Liver (tissue), 9 donors: ENCODE measurements around the gene U2AF1L4. TPM values are rescaled to one million over a fixed set of nuclear protein-coding genes. Genes with fewer than 3 reads are reported as not detected.

ENCODE experiments used
- DNase-seq: peaks from one replicate; pipeline ENCODE4 v3.0.0-alpha.2; 2017; ENCODE audit warnings: low spot score
- H3K27ac ChIP-seq, 2 donors: one replicate each; pipeline ENCODE4 v1.7.0; 2013; ENCODE audit warnings: inconsistent platforms in 2 of 2, low read length in 2 of 2, control low read depth in 1 of 2, low read depth in 1 of 2, mild to moderate bottlenecking in 1 of 2
- H3K27me3 ChIP-seq, 4 donors: one replicate each; pipeline versions ENCODE4 v1.6.1 to v1.7.0; 2013; ENCODE audit warnings: low read length in 3 of 4, inconsistent platforms in 1 of 4, mild to moderate bottlenecking in 1 of 4, moderate library complexity in 1 of 4; ENCODE audit not compliant: control insufficient read depth in 4 of 4, insufficient read depth in 4 of 4
- H3K36me3 ChIP-seq, 4 donors: one replicate each; pipeline versions ENCODE4 v1.6.1 to v1.7.0; 2013; ENCODE audit warnings: low read length in 3 of 4, mild to moderate bottlenecking in 3 of 4, low read depth in 1 of 4, moderate library complexity in 1 of 4; ENCODE audit not compliant: control insufficient read depth in 4 of 4, insufficient read depth in 3 of 4
- H3K4me1 ChIP-seq, 4 donors: one replicate each; pipeline versions ENCODE4 v1.6.1 to v1.7.0; 2013; ENCODE audit warnings: low read length in 3 of 4, mild to moderate bottlenecking in 3 of 4, moderate library complexity in 1 of 4; ENCODE audit not compliant: control insufficient read depth in 4 of 4, insufficient read depth in 4 of 4
- H3K4me3 ChIP-seq, 3 donors: one replicate each; pipeline versions ENCODE4 v1.6.1 to v1.7.0; 2013; ENCODE audit warnings: low read length in 3 of 3, control low read depth in 1 of 3, low read depth in 1 of 3, mild to moderate bottlenecking in 1 of 3
- H3K9ac ChIP-seq, 2 donors: one replicate each; pipeline ENCODE4 v1.7.0; 2013; ENCODE audit warnings: low read length in 2 of 2, mild to moderate bottlenecking in 2 of 2, moderate library complexity in 2 of 2, control low read depth in 1 of 2, low read depth in 1 of 2
- H3K9me3 ChIP-seq, 4 donors: one replicate each; pipeline versions ENCODE4 v1.6.1 to v1.7.0; 2013; ENCODE audit warnings: low read length in 3 of 4; ENCODE audit not compliant: control insufficient read depth in 4 of 4
- EGR1 ChIP-seq, 2 donors: IDR thresholded peaks; 2 replicates each; pipeline ENCODE4 v1.6.1; 2016 to 2018; ENCODE audit warnings: antibody characterized with exemption in 2 of 2, low read depth in 2 of 2
- FOXA1 ChIP-seq: IDR thresholded peaks from 2 replicates; pipeline ENCODE4 v1.6.1; 2016; ENCODE audit warnings: antibody characterized with exemption
- FOXA2 ChIP-seq: IDR thresholded peaks from 2 replicates; pipeline ENCODE4 v1.6.1; 2016; ENCODE audit warnings: antibody characterized with exemption
- GABPA ChIP-seq, 2 donors: IDR thresholded peaks in 1 of 2; conservative IDR thresholded peaks in 1 of 2; 2 replicates each; pipeline ENCODE4 v1.6.1; 2016; ENCODE audit warnings: antibody characterized with exemption in 2 of 2, mild to moderate bottlenecking in 1 of 2, moderate library complexity in 1 of 2
- HNF4A ChIP-seq, 2 donors: conservative IDR thresholded peaks; 2 replicates each; pipeline ENCODE4 v1.6.1; 2016; ENCODE audit warnings: antibody characterized with exemption in 2 of 2, mild to moderate bottlenecking in 2 of 2
- HNF4G ChIP-seq: IDR thresholded peaks from 2 replicates; pipeline ENCODE4 v1.6.1; 2016; ENCODE audit warnings: antibody characterized with exemption
- NR2F2 ChIP-seq: IDR thresholded peaks from 2 replicates; pipeline ENCODE4 v1.6.1; 2016; ENCODE audit warnings: antibody characterized with exemption
- RAD21 ChIP-seq, 2 donors: IDR thresholded peaks; 2 replicates each; pipeline ENCODE4 v1.6.1; 2016; ENCODE audit warnings: antibody characterized with exemption in 2 of 2, mild to moderate bottlenecking in 2 of 2
- RXRA ChIP-seq, 2 donors: IDR thresholded peaks; 2 replicates each; pipeline ENCODE4 v1.6.1; 2017 to 2018; ENCODE audit warnings: antibody characterized with exemption in 2 of 2, mild to moderate bottlenecking in 1 of 2
- SP1 ChIP-seq: IDR thresholded peaks from 2 replicates; pipeline ENCODE4 v1.6.1; 2018; ENCODE audit warnings: antibody characterized with exemption, mild to moderate bottlenecking
- TAF1 ChIP-seq: conservative IDR thresholded peaks from 2 replicates; pipeline ENCODE4 v1.6.1; 2016; ENCODE audit warnings: antibody characterized with exemption, mild to moderate bottlenecking
- YY1 ChIP-seq: IDR thresholded peaks from 2 replicates; pipeline ENCODE4 v1.6.1; 2016; ENCODE audit warnings: antibody characterized with exemption, mild to moderate bottlenecking
- WGBS: extraction: QIAGEN DNeasy Blood & Tissue Kit; methylation state at CpG from one replicate; pipeline ENCODE4 v1.1.7; 2013; 5-methylcytosine and 5-hydroxymethylcytosine counted together
- polyA plus RNA-seq, 2 donors: library from polyadenylated mRNA; stranded (reverse) in 1 of 2; unstranded in 1 of 2; fragments of 200-250 nt in 1 of 2; fragments of >200 nt in 1 of 2; fragmentation: Nextera tagmentation in 1 of 2; extraction: Ambion mirVana in 1 of 2; gene quantifications; one replicate each; pipeline versions ENCODE4 v1.2.1 to v1.2.3, GENCODE V29; 2013 to 2015
- total RNA-seq, 2 donors: library from RNA; depleted of rRNA; stranded (reverse); fragments of >200 nt; gene quantifications; one replicate each; pipeline ENCODE4 v1.2.3, GENCODE V29; 2014
- TF ChIP-seq, protein P1 (sequence below): IDR thresholded peaks from 2 replicates; pipeline ENCODE4 v1.6.1; 2016; ENCODE audit warnings: antibody characterized with exemption
- TF ChIP-seq, protein P2 (sequence below): IDR thresholded peaks from 2 replicates; pipeline ENCODE4 v1.6.1; 2016; ENCODE audit warnings: antibody characterized with exemption
- TF ChIP-seq, protein P3 (sequence below): IDR thresholded peaks from 2 replicates; pipeline ENCODE4 v1.6.1; 2016; ENCODE audit warnings: antibody characterized with exemption, mild to moderate bottlenecking
- TF ChIP-seq, protein P4 (sequence below): fragments of 150-350 bp; IDR thresholded peaks from 2 replicates; pipeline ENCODE4 v1.5.1; 2017; ENCODE audit warnings: improper control_type of control experiment, low read depth, low read length; ENCODE audit not compliant: missing input control
- TF ChIP-seq, protein P5 (sequence below): IDR thresholded peaks from 2 replicates; pipeline ENCODE4 v1.6.1; 2016; ENCODE audit warnings: antibody characterized with exemption
- donor health status: healthy.
- donor health status: healthy.
- donor health status: healthy.
- donor health status: healthy.
- donor health status: healthy.

Gene U2AF1L4
- total and polyA plus RNA-seq, 4 donors = 4.5 to 36.5 (median 13.4) TPM

DNA sequence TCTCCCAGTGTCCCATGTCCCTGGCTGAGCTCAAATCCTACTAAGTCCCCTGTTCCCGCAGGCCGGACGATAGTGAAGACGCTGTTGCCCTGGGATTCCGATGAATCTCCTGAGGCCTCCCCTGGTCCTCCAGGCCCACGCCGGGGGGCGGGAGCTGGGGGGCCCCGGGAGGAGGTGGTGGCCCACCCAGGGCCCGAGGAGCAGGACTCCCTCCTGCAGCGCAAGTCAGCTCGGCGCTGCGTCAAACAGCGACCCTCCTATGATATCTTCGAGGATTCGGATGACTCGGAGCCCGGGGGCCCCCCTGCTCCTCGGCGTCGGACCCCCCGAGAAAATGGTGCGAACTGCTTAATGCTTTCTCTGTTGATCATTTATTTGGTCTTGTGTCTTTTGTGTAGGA lies 21.5 kb downstream of the U2AF1L4 start:
- WGBS = 96% methylated on average over 24 of the region's 24 CpGs
- H3K36me3 ChIP-seq = peaks cover 57 to 75% (median 62%) of the 10 kb centered on the region in 4 donors
- no peak for DNase-seq

DNA sequence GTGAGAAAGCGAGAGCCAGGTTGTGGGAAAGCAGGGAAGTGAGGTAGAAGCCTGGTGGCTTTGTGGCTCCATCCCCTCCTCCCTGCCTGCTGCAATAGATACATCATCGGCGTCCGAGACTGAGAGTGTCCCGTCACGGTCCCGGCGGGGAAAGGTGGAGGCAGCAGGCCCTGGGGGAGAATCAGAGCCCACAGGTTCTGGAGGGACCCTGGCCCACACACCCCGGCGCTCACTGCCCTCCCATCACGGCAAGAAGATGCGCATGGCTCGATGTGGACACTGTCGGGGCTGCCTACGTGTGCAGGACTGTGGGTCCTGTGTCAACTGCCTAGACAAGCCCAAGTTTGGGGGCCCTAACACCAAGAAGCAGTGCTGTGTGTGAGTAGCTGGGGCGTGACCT lies 22.3 kb downstream of the U2AF1L4 start:
- Histone ChIP-seq H3K27me3 (no peaks in the 10 kb centered on the region), H3K27ac (no peak overlapping the region), H3K36me3 (peaks cover 49 to 67% (median 55%) of the 10 kb centered on the region in 4 donors), H3K9ac (no peak overlapping the region), H3K4me3 (no peak overlapping the region), H3K9me3 (no peaks in the 10 kb centered on the region), H3K4me1 (peaks cover 7 to 20% (median 17%) of the 10 kb centered on the region in 4 donors)
- DNase-seq = no peak
- 96% methylated on average over 16 of the region's 16 CpGs for WGBS
- TF ChIP-seq FOXA1 (no peak), NR2F2 (no peak), RXRA (IDR thresholded peaks at IDR 0.05) (no peak), TAF1 (no peak), RAD21 (IDR thresholded peaks at IDR 0.05) (no peak), YY1 (no peak), GABPA (IDR thresholded peaks at IDR 0.05 in 1 of 2, conservative IDR thresholded peaks at IDR 0.05 in 1 of 2) (no peak), FOXA2 (no peak), EGR1 (IDR thresholded peaks at IDR 0.05; ENCODE audit: low read depth in 2 of 2) (no peak), HNF4G (no peak)
- TF ChIP-seq, protein P1, sequence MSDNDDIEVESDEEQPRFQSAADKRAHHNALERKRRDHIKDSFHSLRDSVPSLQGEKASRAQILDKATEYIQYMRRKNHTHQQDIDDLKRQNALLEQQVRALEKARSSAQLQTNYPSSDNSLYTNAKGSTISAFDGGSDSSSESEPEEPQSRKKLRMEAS = no peak
- TF ChIP-seq, protein P2, sequence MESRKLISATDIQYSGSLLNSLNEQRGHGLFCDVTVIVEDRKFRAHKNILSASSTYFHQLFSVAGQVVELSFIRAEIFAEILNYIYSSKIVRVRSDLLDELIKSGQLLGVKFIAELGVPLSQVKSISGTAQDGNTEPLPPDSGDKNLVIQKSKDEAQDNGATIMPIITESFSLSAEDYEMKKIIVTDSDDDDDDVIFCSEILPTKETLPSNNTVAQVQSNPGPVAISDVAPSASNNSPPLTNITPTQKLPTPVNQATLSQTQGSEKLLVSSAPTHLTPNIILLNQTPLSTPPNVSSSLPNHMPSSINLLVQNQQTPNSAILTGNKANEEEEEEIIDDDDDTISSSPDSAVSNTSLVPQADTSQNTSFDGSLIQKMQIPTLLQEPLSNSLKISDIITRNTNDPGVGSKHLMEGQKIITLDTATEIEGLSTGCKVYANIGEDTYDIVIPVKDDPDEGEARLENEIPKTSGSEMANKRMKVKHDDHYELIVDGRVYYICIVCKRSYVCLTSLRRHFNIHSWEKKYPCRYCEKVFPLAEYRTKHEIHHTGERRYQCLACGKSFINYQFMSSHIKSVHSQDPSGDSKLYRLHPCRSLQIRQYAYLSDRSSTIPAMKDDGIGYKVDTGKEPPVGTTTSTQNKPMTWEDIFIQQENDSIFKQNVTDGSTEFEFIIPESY = no peak

More for the DNA sequence above, 21.5 kb downstream of the U2AF1L4 start:
- H3K4me1 ChIP-seq = peaks cover 7 to 18% (median 15%) of the 10 kb centered on the region in 4 donors
- H3K9me3 ChIP-seq = no peaks in the 10 kb centered on the region
- no peak overlapping the region for H3K9ac ChIP-seq
- H3K4me3 ChIP-seq = no peak overlapping the region
- H3K27me3 ChIP-seq = no peaks in the 10 kb centered on the region
- no peak overlapping the region for H3K27ac ChIP-seq
- TF ChIP-seq, protein P3, sequence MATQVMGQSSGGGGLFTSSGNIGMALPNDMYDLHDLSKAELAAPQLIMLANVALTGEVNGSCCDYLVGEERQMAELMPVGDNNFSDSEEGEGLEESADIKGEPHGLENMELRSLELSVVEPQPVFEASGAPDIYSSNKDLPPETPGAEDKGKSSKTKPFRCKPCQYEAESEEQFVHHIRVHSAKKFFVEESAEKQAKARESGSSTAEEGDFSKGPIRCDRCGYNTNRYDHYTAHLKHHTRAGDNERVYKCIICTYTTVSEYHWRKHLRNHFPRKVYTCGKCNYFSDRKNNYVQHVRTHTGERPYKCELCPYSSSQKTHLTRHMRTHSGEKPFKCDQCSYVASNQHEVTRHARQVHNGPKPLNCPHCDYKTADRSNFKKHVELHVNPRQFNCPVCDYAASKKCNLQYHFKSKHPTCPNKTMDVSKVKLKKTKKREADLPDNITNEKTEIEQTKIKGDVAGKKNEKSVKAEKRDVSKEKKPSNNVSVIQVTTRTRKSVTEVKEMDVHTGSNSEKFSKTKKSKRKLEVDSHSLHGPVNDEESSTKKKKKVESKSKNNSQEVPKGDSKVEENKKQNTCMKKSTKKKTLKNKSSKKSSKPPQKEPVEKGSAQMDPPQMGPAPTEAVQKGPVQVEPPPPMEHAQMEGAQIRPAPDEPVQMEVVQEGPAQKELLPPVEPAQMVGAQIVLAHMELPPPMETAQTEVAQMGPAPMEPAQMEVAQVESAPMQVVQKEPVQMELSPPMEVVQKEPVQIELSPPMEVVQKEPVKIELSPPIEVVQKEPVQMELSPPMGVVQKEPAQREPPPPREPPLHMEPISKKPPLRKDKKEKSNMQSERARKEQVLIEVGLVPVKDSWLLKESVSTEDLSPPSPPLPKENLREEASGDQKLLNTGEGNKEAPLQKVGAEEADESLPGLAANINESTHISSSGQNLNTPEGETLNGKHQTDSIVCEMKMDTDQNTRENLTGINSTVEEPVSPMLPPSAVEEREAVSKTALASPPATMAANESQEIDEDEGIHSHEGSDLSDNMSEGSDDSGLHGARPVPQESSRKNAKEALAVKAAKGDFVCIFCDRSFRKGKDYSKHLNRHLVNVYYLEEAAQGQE = no peak
- no peak for TF ChIP-seq HNF4A (conservative IDR thresholded peaks at IDR 0.05)
- no peak for TF ChIP-seq EGR1 (IDR thresholded peaks at IDR 0.05; ENCODE audit: low read depth in 2 of 2)
- TF ChIP-seq RAD21 (IDR thresholded peaks at IDR 0.05) = no peak
- no peak for TF ChIP-seq FOXA2
- TF ChIP-seq, protein P1 = no peak
- no peak for TF ChIP-seq FOXA1
- no peak for TF ChIP-seq NR2F2
- TF ChIP-seq, protein P4, sequence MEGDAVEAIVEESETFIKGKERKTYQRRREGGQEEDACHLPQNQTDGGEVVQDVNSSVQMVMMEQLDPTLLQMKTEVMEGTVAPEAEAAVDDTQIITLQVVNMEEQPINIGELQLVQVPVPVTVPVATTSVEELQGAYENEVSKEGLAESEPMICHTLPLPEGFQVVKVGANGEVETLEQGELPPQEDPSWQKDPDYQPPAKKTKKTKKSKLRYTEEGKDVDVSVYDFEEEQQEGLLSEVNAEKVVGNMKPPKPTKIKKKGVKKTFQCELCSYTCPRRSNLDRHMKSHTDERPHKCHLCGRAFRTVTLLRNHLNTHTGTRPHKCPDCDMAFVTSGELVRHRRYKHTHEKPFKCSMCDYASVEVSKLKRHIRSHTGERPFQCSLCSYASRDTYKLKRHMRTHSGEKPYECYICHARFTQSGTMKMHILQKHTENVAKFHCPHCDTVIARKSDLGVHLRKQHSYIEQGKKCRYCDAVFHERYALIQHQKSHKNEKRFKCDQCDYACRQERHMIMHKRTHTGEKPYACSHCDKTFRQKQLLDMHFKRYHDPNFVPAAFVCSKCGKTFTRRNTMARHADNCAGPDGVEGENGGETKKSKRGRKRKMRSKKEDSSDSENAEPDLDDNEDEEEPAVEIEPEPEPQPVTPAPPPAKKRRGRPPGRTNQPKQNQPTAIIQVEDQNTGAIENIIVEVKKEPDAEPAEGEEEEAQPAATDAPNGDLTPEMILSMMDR = no peak
- TF ChIP-seq, protein P2 = no peak
- TF ChIP-seq TAF1 = no peak
- TF ChIP-seq HNF4G = no peak
- no peak for TF ChIP-seq YY1
- TF ChIP-seq, protein P5, sequence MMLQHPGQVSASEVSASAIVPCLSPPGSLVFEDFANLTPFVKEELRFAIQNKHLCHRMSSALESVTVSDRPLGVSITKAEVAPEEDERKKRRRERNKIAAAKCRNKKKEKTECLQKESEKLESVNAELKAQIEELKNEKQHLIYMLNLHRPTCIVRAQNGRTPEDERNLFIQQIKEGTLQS = no peak
- no peak for TF ChIP-seq SP1
